ENCODE data around the gene MBNL1.

GRCh38 chr3:152313430-152313829 lies 44.7 kb downstream of the MBNL1 start:
- TF ChIP-seq CTCF (IDR thresholded peaks at IDR 0.05) (no peak), POLR2AphosphoS5 (IDR thresholded peaks at IDR 0.05) (no peak), EP300 (IDR thresholded peaks at IDR 0.05) (no peak)
